ENCODE results near the gene AGMO.

AGMO gene

GRCh38 chr7:15399441-15399840 is 162.4 kb downstream of the AGMO start:
- TF ChIP-seq CTCF (IDR thresholded peaks at IDR 0.05; ENCODE audit: low read depth, low read length, missing control alignments) = no peak
- H3K4me3 ChIP-seq (ENCODE audit: low read depth, low read length) = no peak overlapping the region
- DNase-seq (ENCODE audit: low read depth) = no peak

- DNase-seq (ENCODE audit: low read depth) = no peak
- no peak for TF ChIP-seq CTCF (IDR thresholded peaks at IDR 0.05; ENCODE audit: low read depth, low read length, missing control alignments)
- H3K4me3 ChIP-seq (ENCODE audit: low read depth, low read length) = no peak overlapping the region
These were observed 163.7 kb downstream of the AGMO start for GRCh38 chr7:15397922-15398760.

- DNase-seq (ENCODE audit: low read depth) = no peak
- no peak overlapping the region for H3K4me3 ChIP-seq (ENCODE audit: low read depth, low read length)
- TF ChIP-seq CTCF (IDR thresholded peaks at IDR 0.05; ENCODE audit: low read depth, low read length, missing control alignments) = no peak
These were observed 164.7 kb downstream of the AGMO start for GRCh38 chr7:15397159-15397550.

- DNase-seq (ENCODE audit: low read depth) = no peak
- no peak overlapping the region for H3K4me3 ChIP-seq (ENCODE audit: low read depth, low read length)
- no peak for TF ChIP-seq CTCF (IDR thresholded peaks at IDR 0.05; ENCODE audit: low read depth, low read length, missing control alignments)
These were observed 165.3 kb downstream of the AGMO start for GRCh38 chr7:15396210-15397158.

GRCh38 chr7:15389073-15389472 is 172.7 kb downstream of the AGMO start:
- TF ChIP-seq CTCF (IDR thresholded peaks at IDR 0.05; ENCODE audit: low read depth, low read length, missing control alignments) = no peak
- no peak for DNase-seq (ENCODE audit: low read depth)
- H3K4me3 ChIP-seq (ENCODE audit: low read depth, low read length) = no peak overlapping the region

GRCh38 chr7:15378494-15379145 is 183.2 kb downstream of the AGMO start:
- TF ChIP-seq CTCF (IDR thresholded peaks at IDR 0.05; ENCODE audit: low read depth, low read length, missing control alignments) = no peak
- no peak overlapping the region for H3K4me3 ChIP-seq (ENCODE audit: low read depth, low read length)
- DNase-seq (ENCODE audit: low read depth) = no peak

All from GM12864 (cell line).